DLD1 (cell line): ENCODE results near the gene PYDC1.
"Not testable (repeated sequence)": the region's sequence is repeated elsewhere in the genome, so short reads cannot be mapped to it uniquely, and the experiment has no call there.

Experiments
- in situ Hi-C: cut with HindIII; loops from 2 replicates; pipeline ENCODE4 v1.10.0; 2017; ENCODE audit warnings: low sequenced_read_pairs

PYDC1 gene

DNA sequence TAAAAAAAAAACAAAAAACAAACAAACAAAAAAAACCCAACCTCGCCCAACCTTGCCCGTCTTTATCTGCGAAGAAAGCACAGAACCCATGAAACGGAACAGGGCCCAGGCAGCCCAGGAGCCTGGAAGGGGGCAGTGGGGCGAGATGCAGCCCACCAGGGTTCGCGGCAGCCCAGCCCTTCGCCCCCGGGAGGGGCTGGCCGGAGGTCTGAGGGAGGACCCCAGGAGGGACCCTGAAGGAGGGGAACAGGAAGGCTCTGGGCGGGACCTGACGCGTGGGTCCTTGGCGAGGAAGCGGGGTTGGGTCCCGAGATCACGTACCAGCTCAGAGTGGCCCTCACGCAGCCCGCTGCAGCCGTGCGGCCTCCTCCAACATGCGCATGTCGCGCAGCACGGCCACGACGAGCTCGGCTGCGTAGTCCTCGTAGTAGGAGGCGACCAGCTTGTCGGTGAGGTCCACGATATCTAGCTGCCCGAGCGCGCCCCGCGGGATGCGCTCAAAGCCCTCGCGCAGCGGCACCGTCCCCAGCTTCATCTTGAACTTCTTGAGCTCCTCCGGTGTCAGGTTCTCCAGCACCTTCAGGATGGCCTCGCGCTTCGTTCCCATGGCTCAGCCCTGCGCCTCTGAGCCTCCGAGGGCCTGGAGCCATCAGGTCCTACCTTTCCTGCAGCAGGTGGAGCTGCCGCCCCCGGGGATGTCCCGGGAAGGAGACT, at the start of gene PYDC1:
Gene PYDC1 (minus strand): TSS at position 714 of the 714 bp plus-strand sequence. CDS start 107 bp downstream, at position 607.
- in situ Hi-C loops, result no loop called here

DNA sequence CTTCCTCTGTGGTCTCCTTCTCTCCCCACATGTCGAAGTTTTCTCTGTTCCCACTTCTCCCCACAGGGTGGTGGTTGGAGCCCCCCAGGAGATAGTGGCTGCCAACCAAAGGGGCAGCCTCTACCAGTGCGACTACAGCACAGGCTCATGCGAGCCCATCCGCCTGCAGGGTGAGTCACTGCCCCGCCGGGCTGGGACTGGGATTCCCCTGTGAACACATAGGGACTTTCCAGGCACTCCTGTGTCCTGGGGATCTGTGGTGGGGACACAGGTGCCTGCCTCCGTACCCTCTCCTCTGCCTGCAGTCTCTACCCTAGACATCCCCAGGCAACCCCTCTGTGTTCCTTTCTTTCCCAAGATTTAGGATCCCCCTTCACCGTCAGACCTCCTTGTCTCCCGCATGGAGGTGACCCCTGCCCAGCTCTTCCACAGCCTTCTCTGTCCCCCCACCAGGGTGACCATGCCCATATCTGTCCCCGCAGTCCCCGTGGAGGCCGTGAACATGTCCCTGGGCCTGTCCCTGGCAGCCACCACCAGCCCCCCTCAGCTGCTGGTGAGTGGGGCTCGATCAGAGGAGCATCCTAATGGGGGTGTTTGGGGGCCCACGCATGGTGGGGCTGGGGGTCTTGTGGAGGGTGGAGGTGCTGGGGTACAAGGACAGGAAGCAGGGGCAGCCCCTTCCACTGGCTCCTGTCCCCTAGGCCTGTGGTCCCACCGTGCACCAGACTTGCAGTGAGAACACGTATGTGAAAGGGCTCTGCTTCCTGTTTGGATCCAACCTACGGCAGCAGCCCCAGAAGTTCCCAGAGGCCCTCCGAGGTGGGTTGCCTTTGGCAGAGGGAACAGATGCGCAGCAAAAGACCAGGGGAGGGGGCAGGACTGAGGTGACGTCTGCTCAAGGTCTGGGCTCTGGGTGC, 48.7 kb upstream of the PYDC1 start:
- in situ Hi-C loops, result no loop called here

DNA sequence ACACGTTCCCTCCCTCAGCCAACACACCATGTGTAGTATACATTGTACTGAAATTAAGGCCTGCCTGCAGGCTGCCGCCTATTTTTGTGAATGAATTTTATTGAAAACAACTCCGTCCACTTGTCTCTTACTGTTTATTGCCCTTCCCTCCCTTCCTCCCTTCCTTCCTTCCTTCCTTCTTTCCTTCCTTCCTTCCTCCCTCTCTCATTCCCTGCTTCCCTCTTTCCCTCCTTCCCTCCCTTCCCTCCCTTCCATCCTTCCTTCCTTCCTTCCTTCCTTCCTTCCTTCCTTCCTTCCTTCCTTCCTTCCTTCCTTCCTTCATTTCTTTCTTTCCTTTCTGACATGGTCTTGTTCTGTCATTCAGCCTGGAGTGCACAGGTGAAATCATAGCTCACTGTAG, 45.1 kb upstream of the PYDC1 start:
- in situ Hi-C loops, result no loop called here

DNA sequence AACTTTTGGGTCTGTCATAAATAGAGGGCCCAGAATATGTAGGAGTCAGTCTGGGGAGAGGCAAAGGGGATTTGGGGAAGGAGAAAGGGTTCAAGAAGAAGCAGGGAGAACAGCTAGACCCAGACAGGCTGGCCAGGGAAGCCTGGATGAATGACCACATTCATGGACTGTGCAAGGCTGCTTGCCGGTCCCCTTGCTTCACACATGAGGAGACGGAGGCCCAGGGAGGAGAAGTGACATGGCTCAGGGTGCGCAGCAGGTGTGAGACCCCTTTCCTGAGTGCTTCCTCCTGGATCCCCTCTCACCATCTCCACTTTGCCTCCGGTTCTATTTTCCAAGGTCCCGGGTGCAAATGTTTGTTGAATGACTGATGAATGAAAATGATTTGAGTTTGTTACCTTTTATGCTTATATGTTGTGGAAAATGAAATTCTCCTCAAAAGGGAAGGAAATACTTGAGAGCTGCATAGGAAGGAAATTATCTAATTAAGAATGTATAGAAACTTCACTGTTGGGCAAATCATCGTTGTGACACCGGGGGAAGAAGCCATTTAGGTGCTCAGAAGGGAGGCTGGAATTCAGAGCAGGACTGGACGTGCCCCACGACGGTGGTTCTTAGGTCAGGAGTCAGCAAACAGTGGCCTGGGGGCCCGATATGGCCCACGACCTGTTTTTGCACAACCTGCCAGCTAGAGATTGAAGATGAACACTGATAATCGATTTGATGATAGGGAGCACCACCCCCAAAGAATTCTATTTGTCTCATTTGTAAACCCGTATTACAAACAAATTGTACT, 43.4 kb upstream of the PYDC1 start:
- in situ Hi-C loops, result no loop called here

DNA sequence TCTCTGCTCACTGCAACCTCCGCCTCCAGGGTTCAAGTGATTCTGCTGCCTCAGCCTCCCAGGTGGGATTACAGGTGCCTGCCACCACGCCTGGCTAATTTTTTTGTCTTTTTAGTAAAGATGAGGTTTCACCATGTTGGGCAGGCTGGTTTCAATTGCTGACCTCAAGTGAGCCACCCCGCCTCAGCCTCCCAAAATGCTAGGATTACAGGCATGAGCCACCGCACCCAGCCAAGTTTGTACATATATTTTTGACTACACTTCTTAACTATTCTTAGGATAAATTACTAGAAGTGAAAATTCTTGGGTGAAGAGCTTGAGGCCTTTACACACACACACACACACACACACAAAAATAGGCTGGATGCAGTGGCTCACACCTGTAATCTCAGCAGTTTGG, 41.4 kb upstream of the PYDC1 start:
- in situ Hi-C loops, result no loop called here

DNA sequence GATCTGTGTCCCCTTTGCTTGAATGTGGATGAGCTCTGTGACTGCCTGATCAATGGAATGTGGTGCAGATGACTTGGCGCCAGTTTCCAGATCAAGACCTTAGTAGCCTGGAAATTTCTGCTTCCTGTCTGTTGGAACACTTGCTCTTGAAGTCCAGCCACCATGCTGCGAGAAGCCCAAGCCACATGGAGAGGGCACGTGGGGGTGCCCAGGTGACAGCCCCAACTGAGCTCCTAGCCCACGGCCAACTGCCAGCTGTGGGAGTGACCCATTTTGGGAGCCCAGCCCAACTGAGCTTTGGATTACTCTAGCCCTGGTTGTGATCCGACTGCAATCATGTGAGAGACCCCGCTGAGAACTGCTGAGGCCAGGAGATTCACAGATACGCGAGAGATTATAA, 39.5 kb upstream of the PYDC1 start:
- in situ Hi-C loops, result no loop called here

DNA sequence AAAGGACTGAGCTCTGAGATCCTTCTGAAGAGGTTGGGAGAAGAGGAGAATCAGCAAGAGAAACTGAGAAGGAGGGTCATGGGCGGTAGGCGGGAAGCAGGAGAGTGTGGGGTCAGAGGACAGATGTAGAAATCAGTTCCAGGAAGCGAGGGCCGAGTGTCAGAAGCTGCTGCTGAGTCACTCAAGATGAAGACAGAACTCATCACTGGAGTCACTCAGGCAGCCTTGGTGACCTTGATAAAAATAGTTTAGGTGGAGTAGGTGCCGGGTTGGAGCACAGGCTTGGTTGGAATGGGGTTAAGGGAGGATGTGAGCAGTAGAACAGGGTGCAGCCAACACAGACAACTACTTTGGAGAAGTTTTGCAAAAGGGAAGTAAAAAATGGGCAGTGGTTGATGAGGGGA, 36.7 kb upstream of the PYDC1 start:
- in situ Hi-C loops, result no loop called here

DNA sequence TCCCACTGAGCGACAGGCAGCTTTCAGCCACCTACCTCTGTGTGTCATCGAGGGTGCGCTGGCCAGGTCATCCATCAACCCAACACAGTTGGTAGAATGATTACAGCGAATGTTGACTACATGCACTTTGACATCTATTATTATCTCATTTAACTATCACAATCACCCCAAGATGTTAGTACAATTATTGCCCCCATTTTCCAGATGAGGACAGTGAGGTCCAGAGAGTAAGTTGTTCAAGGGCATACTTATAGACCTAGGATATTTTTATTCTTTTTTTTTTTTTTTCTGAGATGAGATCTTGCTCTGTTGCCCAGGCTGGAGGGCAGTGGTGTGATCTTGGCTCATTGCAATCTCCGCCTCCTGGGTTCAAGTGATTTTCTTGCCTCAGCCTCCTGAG, 34.5 kb upstream of the PYDC1 start:
- in situ Hi-C loops, result no loop called here

DNA sequence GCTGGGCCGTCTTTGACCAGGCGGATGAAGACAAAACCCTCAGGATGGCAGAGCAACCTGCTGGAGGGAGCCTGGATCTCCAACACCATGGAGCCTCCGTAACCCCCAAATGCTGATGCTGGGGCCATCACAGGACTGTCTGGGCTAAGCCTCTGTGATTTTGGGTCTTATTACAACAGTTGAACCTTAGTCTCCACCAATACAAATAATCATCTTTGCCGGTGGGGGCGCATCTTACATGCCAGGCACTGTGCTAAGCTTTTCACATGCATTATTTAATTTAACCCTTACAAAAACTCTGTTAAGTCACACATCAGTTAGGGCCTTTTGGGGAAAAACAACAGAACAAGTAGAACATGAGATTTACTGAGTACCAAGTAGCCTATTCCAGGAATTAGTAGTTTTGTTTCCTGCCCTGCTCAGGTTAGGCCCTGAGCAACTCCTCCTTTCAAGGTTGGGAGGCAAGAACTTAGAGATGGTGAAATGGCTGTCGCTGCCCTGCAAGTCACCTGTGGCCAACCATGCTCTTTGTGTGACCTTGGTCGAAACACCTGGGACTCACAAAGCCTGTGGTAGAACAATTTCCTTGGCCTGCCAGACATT, 33.9 kb upstream of the PYDC1 start:
- in situ Hi-C loops, result no loop called here

DNA sequence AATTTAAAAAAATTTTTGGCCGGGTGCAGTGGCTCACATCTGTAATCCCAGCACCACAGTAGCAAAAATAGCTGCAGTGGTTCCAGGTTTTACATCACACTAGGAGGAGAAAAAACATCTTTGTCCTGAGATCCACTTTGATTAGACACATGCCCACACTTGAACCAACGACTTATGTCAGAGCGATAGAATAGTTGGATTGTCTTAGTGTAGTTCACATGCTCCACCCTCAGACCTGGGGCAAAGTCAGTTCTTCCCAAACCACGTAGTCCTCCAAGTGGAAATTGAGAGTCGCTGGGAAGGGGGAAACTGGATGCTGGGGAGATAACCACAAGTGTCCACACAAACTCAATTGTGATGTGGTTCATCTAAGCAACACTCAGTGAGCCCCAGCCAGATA, 31.4 kb upstream of the PYDC1 start:
- in situ Hi-C loops, result no loop called here

DNA sequence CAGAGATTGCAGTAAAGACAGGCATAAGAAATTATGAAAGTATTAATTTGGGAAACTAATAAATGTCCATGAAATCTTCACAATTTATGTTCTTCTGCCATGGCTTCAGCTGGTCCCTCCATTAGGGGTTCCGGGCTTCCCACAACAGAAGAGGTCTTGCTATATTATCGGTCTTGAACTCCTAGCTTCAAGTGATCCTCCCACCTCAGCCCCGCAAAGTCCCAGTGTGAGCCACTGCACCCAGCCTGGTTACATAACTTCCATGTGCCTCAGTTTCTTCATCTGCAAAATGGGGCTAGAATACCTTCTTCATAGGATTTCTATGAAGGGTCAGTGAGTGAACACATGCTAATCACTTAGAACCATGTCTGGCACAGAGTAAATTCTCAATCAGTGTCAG, 29.4 kb upstream of the PYDC1 start:
- in situ Hi-C loops, result no loop called here

DNA sequence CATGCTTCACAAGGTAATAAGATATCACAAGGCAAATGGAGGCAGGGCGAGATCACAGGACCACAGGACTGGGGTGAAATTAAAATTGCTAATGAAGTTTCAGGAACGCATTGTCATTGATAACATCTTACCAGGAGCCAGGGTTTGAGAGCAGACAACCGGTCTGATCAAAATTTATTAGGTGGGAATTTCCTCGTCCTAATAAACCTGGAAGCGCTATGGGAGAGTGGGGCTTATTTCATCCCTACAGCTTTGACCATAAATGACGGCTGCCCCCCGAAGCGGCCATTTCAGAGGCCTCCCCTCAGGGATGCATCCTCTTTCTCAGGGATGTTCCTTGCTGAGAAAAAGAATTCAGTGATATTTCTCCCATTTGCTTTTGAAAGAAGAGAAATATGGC, 28.7 kb upstream of the PYDC1 start:
- in situ Hi-C loops, result not testable (repeated sequence)

DNA sequence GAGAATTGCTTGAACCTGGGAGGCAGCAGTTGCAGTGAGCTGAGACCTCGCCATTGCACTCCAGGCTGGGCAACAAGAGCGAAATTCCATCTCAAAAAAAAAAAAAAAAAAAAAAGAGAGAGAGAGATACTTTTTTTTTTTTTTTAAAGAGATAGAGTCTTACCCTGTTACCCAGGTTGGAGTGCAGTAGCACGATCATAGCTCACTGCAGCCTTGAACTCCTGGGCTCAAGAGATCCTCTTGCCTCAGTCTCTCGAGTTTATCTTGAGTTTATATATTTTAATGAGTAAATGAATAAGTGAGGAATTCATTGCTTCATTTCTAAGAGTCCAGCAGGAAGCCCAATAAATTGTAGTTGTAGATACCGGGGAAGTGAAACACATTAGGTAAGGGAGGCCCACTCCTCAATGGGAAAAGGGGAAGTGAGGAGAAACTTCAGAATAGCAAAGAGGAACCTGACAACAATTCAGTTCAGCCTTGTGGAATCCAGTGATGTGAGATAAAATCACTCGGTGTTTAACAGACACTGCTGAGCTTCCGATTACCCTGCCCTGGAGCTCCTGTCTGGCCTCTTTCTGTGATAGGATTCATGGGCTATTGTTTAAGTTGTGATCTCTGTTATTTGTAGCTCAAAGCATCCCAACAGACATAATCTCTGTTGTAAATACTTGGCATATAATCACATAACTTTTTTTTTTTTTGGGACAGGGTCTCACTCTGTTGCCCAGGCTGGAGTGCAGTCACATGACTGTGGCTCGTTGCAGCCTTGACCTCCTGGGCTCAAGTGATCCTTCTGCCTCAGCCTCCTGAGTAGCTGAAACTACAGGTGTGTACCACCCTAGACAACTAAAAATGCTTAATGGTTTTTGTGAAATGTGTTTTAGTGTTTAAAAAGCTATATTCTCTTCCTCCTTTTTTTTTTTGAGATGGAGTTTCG, 27.1 kb upstream of the PYDC1 start:
- in situ Hi-C loops, result no loop called here

DNA sequence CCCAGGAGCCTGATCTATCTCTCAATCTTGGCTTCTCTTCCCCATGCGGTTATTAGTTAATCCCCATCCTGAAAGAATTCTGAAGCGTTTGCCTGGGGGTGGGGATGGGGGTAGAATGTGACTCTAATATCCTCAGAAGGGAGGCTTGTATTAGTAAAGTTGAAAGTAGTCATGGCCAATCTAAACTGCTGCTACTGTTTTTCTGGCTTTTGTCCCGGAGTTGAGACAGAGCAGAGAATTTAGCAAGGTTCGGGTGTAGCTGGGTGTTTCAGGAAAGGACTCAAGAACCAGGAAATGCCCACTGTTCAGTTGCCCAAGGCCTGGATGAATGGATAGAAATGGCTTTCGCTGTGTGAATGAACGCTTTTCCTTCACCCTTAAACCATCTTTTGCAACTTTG, 25.3 kb upstream of the PYDC1 start:
- in situ Hi-C loops, result no loop called here

DNA sequence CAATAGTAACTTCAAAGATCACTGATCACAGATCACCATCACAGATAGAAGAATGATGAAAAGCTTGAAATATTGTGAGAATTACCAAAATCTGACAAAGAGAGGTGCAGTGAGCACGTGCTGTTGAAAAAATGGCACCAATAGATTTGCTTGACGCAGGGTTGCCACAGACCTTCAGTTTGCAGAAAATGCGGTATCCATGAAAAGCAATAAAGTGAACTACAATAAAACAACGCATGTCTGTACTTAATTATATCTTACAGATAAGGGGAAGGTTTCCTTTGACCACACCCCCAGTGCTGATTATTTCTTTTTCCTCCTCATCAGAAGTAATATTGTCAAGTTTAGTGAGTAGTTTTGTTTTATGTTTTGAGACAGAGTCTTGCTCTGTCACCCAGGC, 21.1 kb upstream of the PYDC1 start:
- in situ Hi-C loops, result no loop called here

DNA sequence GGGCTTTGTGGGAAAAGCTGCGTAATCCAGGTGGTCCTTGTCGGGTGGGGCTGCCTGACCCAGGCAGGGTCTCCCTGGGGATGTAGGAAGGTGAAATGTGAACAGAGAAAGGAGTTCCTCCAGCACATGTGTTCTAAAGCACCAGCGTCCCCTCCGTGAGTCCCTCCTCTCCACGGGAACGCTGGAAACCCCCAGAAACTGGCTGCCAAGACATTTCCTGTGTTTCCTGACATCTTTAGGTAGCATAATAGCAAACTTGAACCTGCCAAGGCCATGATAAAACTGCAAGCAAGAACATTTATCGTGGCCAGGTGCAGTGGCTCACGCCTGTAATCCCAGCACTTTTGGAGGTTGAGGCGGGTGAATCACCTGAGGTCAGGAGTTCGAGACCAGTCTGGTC, 12.6 kb upstream of the PYDC1 start:
- in situ Hi-C loops, result no loop called here

DNA sequence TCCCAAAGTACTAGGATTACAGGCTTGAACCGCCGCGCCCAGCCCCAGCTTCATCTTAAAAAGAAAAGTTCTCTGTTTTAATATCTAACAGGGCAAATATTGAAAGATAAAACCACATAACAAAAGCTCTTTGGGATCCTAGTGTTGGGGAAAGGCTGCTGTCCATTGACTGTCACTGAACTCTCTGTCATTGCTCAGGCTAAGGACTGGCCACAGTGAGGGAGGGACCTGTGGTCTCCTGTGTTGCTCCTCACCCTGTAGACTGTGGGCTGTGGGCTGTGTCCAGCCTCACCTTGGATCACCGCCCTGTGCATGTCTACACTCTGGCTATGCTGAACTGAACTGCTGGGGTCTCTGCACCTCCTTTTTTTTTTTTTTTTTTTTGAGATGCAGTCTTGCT, 11.3 kb upstream of the PYDC1 start:
- in situ Hi-C loops, result no loop called here

DNA sequence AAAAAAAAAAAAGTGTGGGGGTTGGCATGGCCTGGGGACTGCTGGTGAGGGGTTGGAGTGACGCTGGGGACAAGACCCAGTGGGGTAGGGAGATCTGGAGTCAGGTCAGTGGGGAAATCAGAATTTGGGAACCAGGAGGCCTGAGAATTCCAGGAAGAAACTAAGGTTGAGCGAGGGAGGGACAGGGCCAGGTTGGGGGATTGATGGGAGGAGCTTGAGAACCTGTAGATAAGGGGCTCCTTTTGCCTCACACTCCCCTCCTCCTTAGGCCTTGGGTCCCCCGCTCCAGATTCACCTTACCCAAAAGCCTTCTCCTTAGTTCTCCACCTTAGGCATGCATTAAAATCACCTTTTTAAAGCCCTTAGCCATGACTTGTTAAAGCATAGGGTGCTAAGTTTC, 8.3 kb upstream of the PYDC1 start:
- in situ Hi-C loops, result no loop called here

DNA sequence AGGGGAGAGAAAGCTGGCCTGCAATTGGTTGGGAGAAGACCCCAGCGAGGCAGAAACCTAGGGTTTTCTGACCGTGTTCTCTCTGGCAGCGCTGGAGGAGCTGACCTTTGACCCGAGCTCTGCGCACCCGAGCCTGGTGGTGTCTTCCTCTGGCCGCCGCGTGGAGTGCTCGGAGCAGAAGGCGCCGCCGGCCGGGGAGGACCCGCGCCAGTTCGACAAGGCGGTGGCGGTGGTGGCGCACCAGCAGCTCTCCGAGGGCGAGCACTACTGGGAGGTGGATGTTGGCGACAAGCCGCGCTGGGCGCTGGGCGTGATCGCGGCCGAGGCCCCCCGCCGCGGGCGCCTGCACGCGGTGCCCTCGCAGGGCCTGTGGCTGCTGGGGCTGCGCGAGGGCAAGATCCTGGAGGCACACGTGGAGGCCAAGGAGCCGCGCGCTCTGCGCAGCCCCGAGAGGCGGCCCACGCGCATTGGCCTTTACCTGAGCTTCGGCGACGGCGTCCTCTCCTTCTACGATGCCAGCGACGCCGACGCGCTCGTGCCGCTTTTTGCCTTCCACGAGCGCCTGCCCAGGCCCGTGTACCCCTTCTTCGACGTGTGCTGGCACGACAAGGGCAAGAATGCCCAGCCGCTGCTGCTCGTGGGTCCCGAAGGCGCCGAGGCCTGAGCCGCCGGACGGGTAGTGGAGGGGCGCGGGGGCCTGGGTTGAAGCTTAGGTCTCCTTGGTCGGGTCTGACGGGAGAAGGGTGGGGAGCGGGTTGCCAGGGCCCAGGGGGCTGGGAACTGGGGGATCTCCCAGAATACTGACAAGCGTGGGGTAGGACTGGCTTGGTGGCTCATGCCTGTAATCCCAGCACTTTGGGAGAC, 7.4 kb upstream of the PYDC1 start:
- in situ Hi-C loops, result no loop called here
